ENCODE results near the gene CENPV.
A peak's percentile ranks its signal among the peaks of the same experiment; 100 is the strongest.

Gene CENPV

GRCh38 chr17:16329519-16330271 is 23.6 kb downstream of the CENPV start:
- no peak for TF ChIP-seq ZFP30 (CRISPR knock-in tag; IDR thresholded peaks at IDR 0.05)
- TF ChIP-seq ISL1 (CRISPR knock-in tag; IDR thresholded peaks at IDR 0.05), result no peak
- no peak for TF ChIP-seq ESRRG (CRISPR knock-in tag; IDR thresholded peaks at IDR 0.05)
- TF ChIP-seq, protein P1, sequence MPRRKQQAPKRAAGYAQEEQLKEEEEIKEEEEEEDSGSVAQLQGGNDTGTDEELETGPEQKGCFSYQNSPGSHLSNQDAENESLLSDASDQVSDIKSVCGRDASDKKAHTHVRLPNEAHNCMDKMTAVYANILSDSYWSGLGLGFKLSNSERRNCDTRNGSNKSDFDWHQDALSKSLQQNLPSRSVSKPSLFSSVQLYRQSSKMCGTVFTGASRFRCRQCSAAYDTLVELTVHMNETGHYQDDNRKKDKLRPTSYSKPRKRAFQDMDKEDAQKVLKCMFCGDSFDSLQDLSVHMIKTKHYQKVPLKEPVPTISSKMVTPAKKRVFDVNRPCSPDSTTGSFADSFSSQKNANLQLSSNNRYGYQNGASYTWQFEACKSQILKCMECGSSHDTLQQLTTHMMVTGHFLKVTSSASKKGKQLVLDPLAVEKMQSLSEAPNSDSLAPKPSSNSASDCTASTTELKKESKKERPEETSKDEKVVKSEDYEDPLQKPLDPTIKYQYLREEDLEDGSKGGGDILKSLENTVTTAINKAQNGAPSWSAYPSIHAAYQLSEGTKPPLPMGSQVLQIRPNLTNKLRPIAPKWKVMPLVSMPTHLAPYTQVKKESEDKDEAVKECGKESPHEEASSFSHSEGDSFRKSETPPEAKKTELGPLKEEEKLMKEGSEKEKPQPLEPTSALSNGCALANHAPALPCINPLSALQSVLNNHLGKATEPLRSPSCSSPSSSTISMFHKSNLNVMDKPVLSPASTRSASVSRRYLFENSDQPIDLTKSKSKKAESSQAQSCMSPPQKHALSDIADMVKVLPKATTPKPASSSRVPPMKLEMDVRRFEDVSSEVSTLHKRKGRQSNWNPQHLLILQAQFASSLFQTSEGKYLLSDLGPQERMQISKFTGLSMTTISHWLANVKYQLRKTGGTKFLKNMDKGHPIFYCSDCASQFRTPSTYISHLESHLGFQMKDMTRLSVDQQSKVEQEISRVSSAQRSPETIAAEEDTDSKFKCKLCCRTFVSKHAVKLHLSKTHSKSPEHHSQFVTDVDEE (CRISPR knock-in tag; IDR thresholded peaks at IDR 0.05), result no peak
- TF ChIP-seq ZNF8 (CRISPR knock-in tag; IDR thresholded peaks at IDR 0.05), result no peak
- TF ChIP-seq POU6F1 (CRISPR knock-in tag; IDR thresholded peaks at IDR 0.05; ENCODE audit: borderline replicate concordance, low read depth), result no peak
- TF ChIP-seq RARB (CRISPR knock-in tag; IDR thresholded peaks at IDR 0.05), result no peak

DNA sequence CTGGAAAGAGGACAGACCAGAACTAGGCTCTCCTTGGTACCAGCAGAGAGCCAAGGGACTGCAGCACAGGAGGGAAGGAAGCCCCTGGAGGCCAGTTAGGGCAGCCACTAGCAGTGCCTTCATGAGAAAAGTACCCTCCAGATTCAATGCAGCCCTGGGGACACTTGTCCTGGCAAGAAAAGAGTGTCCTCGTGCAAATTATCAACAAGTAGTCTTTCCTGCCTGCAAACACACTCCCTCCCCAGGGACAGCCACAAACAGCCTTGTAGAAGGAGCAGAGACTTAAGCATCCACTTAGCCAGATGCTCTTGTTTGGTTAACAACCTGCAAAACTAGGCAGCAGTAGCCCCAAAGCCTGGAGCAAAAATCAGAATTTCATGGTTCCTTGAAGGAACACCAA is 24.3 kb downstream of the CENPV start:
- TF ChIP-seq CSDC2 (CRISPR knock-in tag; IDR thresholded peaks at IDR 0.05), result no peak
- TF ChIP-seq BACH2 (CRISPR knock-in tag; IDR thresholded peaks at IDR 0.05; ENCODE audit: borderline replicate concordance), result no peak
- TF ChIP-seq GLIS3 (CRISPR knock-in tag; IDR thresholded peaks at IDR 0.05), result no peak
- no peak for TF ChIP-seq ZNF8 (CRISPR knock-in tag; IDR thresholded peaks at IDR 0.05)
- no peak for TF ChIP-seq ZNF70 (CRISPR knock-in tag; IDR thresholded peaks at IDR 0.05)
- TF ChIP-seq ZFP3 (CRISPR knock-in tag; IDR thresholded peaks at IDR 0.05), result no peak
- no peak for TF ChIP-seq ISL1 (CRISPR knock-in tag; IDR thresholded peaks at IDR 0.05)
- TF ChIP-seq, protein P1 (CRISPR knock-in tag; IDR thresholded peaks at IDR 0.05), result no peak
- TF ChIP-seq ARNTL (CRISPR knock-in tag; IDR thresholded peaks at IDR 0.05; ENCODE audit: borderline replicate concordance, low read depth), result no peak
- no peak for TF ChIP-seq SNAI2 (CRISPR knock-in tag; IDR thresholded peaks at IDR 0.05)
- TF ChIP-seq, protein P2, sequence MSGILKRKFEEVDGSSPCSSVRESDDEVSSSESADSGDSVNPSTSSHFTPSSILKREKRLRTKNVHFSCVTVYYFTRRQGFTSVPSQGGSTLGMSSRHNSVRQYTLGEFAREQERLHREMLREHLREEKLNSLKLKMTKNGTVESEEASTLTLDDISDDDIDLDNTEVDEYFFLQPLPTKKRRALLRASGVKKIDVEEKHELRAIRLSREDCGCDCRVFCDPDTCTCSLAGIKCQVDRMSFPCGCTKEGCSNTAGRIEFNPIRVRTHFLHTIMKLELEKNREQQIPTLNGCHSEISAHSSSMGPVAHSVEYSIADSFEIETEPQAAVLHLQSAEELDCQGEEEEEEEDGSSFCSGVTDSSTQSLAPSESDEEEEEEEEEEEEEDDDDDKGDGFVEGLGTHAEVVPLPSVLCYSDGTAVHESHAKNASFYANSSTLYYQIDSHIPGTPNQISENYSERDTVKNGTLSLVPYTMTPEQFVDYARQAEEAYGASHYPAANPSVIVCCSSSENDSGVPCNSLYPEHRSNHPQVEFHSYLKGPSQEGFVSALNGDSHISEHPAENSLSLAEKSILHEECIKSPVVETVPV (CRISPR knock-in tag; IDR thresholded peaks at IDR 0.05), result no peak
- TF ChIP-seq PPARA (CRISPR knock-in tag; IDR thresholded peaks at IDR 0.05; ENCODE audit: borderline replicate concordance), result no peak
- TF ChIP-seq POU6F1 (CRISPR knock-in tag; IDR thresholded peaks at IDR 0.05; ENCODE audit: borderline replicate concordance, low read depth), result no peak
- no peak for TF ChIP-seq ESRRG (CRISPR knock-in tag; IDR thresholded peaks at IDR 0.05)
- no peak for TF ChIP-seq TCF4 (CRISPR knock-in tag; IDR thresholded peaks at IDR 0.05; ENCODE audit: borderline replicate concordance)
- no peak for TF ChIP-seq ZNF565 (CRISPR knock-in tag; conservative IDR thresholded peaks at IDR 0.05; ENCODE audit: low read depth)
- TF ChIP-seq RARB (CRISPR knock-in tag; IDR thresholded peaks at IDR 0.05), result no peak
- TF ChIP-seq, protein P3, sequence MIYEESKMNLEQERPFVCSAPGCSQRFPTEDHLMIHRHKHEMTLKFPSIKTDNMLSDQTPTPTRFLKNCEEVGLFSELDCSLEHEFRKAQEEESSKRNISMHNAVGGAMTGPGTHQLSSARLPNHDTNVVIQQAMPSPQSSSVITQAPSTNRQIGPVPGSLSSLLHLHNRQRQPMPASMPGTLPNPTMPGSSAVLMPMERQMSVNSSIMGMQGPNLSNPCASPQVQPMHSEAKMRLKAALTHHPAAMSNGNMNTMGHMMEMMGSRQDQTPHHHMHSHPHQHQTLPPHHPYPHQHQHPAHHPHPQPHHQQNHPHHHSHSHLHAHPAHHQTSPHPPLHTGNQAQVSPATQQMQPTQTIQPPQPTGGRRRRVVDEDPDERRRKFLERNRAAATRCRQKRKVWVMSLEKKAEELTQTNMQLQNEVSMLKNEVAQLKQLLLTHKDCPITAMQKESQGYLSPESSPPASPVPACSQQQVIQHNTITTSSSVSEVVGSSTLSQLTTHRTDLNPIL (CRISPR knock-in tag; IDR thresholded peaks at IDR 0.05; ENCODE audit: low read depth), result no peak
- ATAC-seq, result peak; percentile 85

More at GRCh38 chr17:16329519-16330271, 23.6 kb downstream of the CENPV start:
- ATAC-seq, result peak; percentile 87

All from SK-N-SH treated with all-trans-retinoic acid at 6 μM for 48 hours (cell line).